GM19467 (cell line): ENCODE results near the gene TMEM238L.

Experiments used
- ATAC-seq: cut with Tn5 transposase; IDR thresholded peaks from one replicate; pipeline ENCODE4 v1.9.1; 2021; ENCODE audit warnings: mild to moderate bottlenecking, moderate library complexity; ENCODE audit not compliant: unreplicated experiment

Gene TMEM238L

DNA sequence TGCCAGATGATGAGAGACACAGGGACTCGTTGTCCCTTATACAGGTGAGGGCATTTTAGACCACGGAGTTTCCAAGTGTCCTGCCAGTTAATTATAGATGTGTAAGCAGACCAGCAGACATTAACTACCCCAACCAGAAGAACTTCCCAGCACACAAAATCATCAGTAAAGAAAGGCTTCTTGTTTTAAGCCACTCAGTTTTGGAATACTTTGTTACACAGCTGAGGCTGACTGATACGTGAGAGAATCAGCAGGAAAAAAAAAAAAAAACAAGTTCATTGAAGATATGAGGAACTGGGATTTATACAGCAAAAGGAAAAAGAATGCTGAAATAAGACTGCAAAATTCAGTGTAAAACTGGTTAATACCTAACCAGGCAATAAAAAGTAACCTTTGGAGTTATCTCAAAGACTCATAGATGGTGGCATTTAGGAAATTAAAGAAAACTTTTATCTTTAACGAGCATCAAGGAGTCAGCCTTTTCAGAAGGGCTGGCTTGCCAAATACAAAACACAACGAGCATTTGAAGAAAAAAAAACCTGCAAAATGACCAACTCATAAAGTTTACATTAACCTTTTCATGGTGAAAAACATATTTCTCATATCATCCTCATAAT lies 28.1 kb downstream of the TMEM238L start:
- ATAC-seq, result no peak

DNA sequence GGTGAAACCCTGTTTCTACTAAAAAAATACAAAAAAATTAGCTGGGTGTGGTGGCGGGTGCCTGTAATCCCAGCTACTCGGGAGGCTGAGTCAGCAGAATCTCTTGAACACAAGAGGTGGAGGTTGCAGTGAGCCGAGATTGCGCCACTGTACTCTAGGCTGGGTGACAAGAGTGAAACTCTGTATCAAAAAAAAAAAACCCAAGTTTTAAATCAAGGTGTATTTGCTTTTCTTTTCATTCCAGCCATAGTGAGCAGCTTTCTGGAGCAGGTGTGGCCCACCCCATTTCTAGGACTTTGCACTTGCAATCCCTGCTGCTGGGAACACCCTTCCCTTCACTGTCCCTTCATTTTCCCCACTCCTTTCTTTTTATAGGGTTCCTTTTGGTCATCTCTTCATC lies 28.8 kb downstream of the TMEM238L start:
- ATAC-seq, result no peak

DNA sequence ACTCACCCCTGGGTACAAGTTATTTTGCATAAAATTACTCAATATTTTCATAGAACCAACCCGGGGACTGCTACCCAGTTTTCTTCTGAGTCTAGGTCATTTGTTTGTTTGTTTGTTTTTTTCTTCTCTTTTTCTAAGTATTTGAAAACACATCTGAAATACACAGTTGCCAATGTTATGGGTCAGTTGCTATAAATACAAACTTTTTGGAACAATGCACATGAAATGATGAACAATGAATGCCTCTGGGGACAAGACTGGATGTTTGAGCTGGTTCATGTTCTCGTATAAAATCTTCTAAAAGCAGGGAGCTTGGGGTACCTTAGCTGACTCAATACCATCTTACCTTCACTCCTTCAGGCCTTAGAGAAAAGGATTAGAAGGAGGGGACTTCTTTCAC lies 30.5 kb downstream of the TMEM238L start:
- no peak for ATAC-seq

DNA sequence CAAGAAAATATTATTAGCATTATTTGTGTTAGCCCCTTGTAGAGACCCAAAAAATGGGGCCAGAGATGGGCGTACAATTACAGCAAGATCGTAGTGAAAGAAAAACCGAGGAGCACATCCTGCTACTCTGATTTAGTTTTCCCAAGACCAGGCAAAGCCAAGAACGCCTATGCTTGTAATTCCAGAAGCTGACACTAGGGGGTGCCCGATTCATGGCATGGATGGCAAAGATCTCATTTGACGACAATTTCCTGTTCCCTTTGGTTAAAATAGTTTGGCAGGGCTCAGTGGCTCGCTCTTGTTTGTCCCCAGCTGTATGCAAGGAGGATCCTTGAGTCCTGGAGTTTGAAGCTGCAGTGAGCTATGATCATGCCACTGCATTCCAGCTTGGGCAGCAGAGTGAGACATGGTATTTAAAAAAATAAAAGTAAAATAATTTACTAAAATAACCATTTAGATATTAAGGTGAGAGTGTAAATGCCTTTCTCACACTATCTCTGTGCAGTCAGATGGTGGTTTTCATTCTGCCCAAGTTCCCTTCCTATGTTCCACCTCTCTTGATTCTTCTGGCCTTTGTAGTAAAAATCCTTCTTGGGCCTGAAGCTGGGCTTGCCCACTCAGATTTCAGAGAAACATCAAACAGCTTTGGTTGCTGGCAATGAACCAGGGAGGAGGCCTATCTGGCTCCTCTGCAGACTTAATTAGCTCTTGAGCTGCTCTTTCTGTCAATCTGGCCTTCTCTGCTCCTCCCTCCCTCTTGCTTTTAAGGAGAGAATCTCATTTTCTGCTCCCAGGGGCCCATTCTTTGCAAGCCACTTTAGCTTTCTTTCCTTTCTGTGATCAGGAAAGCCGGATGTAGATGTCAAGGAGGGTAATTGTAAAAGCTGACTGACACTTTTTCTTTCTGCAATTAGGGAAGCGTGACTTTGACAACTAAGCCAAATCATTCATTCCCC lies 31.2 kb downstream of the TMEM238L start:
- no peak for ATAC-seq

DNA sequence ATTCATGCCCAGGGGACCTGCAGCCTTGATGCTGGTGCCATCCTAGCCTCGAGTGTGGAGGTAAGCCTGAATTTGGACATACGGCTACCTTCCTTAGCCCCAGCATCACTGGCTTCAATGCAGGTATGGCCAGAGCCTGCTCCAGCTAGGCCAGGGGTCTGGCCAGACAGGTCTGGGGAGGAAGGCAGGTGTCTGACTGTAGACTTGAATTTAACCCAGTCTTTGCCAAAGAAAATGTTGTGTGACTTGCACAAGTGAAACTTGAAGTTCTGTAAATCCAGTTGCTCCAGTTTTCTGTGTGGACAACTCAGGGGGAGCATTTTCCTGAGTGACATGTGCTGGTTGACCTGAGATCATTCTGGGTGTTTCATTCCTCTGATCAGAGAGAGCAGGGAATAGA lies 32.8 kb downstream of the TMEM238L start:
- ATAC-seq, result no peak

DNA sequence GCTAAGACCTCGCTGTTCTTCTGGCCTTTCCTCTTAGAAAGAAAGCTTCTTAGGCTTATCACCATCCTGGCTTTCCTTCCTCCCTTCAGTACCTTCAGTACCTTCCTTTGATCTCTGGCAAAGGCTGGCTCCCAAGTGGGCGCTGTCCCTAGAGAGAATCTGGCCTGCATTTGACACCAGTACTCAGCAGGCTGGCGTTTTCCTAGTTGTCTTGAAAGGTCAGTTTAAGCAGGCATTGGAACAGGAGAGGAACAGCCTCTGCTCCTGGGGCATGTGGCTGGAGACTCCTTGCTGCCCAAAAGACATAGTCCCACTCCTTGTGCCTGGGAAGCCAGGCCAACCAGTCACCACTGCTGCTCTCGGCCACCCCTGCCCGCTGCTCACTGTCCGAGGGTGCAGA lies 34.1 kb downstream of the TMEM238L start:
- ATAC-seq, result no peak

DNA sequence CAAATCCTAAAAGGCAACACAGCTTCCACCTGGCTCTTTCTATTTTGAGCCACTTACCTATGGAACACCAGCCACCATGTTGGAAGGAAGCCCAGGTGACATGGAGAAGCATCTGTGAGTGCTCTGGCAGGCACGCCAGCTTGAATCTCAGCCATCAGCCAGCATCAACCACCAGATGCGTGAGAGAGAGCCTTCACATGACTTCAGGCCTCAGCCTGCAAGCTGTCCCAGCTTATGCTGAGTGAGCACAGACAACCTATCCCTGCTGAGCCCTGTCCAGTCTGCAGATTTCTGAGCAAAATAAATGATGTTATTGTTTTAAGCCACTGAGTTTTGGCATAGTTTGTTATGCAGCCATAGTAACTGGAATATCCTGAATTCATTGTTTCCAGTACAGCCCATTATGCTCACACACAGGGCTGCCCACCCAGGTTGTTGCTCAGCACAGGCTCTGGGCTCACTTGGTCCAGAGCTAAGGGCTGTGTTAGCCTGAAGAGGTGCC lies 35.1 kb downstream of the TMEM238L start:
- no peak for ATAC-seq

DNA sequence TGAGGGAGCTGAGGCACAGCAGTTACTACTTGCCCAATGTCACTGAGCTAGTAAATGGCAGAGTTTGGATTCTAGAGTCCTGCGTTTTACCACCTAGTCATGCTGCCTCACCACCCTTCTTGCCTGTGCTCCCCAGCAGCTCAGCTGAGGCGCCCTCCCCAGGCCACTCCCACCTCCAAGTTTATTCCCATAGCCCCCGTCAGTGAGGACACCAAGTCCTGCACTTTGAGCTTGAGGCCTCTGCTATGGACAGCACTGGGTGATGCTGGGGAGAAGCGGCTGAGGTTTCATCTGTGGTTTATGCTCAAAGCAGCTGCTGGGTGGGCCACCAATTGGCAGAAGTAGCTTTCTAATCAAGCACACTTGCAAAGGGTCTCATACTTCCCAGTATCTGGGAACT lies 36.7 kb downstream of the TMEM238L start:
- no peak for ATAC-seq

DNA sequence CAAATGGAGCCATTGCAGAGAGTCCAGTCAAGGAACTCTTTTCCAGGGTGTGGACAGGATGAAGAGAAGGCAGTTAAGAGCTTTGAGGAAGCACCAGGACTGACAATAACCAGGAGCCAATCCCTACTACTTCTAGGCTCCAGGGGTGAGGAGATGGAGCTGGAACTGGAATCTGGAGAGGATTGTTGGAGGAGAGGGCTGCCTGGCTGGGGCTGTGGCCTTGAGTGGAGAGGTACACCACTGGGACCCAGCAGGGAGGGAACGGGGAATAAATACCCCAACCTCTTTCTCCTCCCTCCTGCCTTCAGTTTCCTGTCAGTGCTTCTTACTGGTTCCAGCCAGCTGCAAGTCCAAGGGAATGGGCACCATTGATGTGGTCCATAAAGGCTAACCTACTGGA lies 41.9 kb downstream of the TMEM238L start:
- no peak for ATAC-seq

DNA sequence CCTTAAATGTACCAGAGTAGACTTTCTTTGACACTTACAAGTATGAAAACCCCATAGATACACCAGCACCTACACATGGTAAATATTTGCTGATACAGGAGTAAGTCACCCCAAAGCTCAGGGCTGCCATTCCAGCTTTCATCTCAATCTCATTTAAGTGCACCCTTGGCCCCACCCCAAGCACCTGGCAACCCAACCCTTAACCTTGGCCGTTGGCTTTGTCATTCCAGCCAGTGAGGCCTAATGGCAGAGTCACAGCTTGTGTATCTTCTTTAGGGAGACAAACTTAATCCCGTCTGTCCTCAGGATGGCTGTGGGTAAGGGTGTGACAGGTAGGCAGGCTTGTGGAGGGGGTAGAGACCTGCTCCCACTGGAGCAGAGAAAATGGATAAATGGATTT lies 42.6 kb downstream of the TMEM238L start:
- ATAC-seq, result no peak

DNA sequence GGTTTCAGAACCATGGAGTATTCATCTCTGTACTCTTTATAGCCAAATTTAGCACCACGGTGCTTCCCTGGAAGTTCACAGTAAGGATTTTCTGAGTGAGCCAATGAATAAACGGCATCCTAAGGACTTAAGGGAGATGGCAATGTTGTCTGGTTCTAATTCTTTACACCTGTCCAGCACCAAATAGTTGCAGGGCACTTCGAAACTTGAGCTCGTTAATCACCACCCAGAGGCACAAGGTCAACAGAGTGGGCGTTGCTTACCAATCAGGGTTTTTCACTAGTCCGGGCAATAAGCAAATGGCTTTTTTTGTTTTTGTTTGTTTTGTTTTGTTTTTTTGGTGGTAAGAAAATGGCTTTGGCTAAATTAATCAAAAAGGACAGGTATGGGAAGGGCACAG lies 45.8 kb downstream of the TMEM238L start:
- ATAC-seq, result no peak

DNA sequence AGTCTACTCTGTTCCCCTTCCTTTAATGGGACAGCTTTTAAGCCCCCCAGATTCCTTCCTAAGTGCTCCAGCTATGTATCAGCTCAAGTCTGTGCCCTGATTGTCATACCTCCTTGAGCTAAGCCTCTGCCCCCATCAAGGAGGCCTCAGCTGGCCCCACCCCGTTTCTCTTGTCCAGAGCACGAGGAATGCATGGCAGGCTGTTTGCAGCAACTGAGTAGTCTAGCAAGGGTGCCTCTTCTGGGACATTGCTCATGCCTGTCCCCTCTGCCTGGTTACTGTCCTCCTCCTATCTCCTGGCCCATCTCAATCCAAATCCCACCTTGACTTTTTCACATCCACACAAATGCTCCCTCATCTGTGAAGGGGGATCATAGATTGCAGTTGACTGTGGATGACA lies 46.3 kb downstream of the TMEM238L start:
- no peak for ATAC-seq

DNA sequence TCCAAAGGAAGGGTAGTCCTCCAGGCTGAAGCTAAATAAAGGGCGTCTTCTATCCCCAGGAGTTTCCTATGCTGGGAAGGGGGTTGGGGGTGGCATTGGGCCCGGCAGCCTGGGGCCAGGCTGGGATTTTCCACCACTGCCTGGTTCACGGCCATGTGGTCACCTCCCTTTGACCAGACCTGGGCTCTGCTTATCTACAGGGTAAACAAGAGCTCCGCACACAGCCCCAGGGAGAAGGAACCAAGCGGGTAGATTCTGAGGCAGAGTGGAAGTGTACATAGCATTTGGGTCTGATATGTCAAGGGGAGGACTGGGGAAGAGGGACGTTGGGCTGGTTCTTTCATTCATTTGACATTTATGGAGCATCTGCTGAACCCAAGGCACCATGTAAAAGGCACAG lies 46.8 kb downstream of the TMEM238L start:
- no peak for ATAC-seq

DNA sequence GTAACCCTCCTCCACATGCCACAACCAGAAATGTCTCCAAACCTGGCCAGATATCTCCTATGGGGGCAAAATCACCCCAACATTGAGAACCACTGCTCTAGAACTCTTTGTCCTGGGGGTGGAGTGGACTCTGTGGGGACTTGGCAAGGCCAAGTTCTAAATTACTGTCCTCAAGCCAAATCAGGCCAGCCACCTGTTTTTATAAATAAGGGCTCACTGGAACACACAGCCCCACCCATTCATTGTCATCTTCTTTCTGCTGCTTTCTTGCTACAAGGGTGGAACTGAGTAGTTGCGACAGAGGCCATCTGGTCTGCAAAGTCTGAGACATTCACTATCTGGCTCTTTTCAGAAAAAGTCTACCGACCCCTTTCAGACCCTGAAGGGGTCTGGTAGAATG lies 47.3 kb downstream of the TMEM238L start:
- ATAC-seq, result no peak

DNA sequence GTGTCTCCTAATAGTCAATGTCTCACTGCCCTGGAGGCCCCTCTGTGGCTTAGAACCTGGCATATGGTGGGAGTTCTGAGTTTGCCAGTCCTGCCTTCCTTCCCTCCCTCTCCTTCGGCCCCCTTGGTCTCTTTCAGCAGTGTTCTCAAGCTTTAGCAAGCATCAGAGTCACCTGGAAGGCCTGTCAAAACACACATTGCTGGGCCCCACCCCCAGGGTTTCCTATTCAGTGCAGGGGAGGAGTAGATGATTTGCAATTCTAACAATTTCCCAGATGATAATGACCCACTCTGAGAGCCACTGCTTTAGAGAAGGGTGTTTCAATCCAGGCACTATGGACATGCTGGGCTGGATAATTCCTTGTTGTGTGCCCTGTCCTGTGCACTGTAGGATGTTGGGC lies 47.7 kb downstream of the TMEM238L start:
- ATAC-seq, result no peak

DNA sequence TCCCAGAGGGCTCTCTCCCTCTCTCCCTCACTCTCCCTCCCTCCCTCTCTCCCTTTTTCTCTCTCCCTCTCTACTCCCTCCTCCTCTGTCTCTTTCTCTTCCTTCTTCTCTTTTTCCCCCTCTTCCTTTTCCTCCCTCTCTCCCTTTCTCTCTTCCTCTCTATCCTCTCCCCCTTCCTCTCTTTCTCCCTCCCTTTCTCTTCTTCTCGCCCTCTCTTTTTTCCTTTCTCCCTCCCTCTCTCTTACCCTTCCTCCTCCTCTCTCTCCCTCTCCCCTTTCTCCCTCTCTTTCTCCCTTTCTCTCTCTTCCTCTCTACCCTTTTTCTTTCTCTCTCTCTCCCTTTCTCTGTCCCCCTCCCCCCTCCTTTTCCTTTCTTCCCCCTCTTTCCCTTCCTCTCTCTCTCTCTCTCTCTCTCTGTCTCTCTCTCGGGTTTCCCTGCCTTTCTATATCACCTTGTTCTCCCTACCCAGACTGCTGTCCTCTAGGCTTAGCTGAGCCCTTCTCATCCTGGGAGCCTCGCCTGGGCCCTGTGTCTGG lies 48.2 kb downstream of the TMEM238L start:
- ATAC-seq, result no peak

DNA sequence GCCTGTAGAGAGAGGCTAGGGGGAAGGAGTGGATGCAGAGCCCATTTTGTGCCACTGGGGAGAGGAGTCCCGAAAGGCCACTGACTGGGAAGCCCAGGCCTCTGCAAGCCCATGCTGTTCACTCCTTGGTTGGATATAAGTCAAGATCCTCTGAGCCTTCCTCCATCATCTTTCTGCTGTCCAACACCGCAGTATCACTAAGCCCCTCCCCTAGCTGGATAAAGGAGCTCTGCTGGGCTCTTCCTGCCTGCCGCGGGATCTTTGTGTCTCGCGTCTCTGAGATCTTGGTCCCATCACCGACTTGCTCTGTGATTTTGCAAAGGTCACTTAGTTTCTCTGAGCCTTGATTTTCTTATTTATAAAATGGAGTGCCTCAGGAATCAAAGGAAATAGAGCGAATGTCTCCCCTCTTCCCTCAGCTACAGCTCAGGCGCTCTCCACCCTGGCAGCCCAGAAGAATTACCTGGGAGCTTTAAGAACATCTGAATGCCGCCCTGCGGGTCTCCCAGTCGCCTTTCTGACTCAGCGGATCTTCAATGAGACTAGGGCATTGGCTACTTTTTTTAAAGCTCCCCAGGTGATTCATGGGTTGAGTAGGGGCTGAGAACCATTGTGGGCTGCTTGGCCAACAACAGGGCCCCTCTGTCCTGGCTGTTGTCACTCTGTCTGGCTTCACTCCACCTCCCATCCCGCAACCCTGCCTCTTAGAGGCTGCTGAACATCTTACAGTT lies 48.9 kb downstream of the TMEM238L start:
- no peak for ATAC-seq

DNA sequence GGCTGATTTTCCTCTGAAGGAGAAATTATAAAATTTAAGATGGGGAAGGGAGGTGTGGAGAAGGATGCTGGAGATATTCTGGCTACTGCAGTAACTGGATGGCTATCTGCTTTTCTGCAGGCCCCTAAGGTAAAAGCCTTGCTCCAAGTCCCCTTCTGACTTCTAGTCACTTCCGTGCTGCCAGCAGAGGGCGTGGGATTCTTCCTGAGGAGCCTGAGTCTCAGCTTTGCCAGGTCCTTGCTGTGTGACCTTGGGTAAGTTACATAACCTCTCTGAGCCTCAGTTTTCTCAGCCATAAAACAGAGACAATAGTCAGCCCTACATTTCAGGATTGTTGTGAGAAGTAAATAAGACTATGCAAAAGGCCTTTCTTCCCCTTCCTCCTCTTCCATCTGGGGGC lies 49.8 kb downstream of the TMEM238L start:
- ATAC-seq, result no peak

DNA sequence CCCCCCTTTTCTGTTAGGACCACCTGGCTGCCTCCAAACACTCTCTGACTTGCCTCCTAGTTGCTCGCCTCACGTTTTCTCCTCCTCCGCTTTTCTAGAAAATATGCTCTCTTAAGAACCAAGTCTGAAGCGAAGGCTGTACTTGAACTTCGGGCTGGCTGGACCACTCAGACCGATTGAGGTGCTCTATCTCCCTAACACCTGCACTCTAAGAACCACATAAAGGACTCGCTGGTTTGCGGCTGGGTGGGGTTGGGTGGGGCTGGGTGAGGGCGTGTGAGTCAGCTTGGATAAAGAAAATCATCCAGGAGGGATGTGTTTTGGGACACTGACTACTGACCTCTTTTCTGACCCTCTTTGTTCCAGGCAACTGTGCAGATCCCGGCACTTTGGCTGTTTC lies 51.2 kb downstream of the TMEM238L start:
- no peak for ATAC-seq

DNA sequence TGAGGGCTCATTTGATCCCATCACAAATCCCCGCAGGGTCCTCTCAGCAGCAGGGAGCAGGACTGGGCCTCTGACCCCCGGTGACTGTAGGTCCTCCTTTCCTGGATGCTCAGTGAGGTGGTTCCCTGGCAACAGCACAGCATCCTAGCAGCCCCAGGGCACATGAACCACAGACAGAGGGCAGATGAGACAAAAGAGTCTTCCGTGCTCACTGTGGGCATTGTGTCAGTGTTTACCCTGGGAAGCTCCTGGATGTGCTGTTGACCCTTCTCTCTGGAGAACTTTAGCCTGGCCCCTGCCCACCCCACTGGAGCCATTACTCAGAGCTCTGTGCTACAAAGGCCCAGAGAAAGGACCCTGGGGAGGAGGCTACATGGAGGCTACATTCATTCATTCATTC lies 52.3 kb downstream of the TMEM238L start:
- no peak for ATAC-seq

DNA sequence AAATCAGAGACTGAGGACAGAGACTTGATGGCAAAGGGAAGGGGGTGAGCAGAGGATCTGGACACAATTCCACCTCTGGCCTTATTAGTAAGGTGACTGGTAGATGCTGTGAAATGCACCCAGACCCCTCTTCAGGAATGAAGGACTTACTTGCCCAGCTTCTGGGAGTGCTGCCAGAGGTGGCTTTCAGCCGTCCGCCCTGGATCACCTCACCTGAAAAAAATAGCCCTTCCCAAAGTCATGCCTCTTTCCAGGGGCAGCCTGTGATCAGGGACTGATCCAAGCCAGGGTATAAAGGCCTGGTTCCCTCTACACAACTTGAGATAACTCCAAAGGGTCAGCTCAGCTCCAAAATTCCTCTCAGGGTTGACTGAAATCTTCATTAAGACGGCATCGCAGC lies 53.7 kb downstream of the TMEM238L start:
- ATAC-seq, result no peak
